HG03060 (cell line): ENCODE data around the gene LRRC4.

ENCODE experiments used
- ATAC-seq: cut with Tn5 transposase; IDR thresholded peaks from one replicate; pipeline ENCODE4 v1.9.1; 2021; ENCODE audit warnings: low read depth, moderate number of reproducible peaks; ENCODE audit not compliant: unreplicated experiment

Gene LRRC4

GRCh38 chr7:127981965-127982364 lies 49.3 kb downstream of the LRRC4 start:
- ATAC-seq: no peak

GRCh38 chr7:127980901-127981300 lies 50.3 kb downstream of the LRRC4 start:
- no peak for ATAC-seq

GRCh38 chr7:127979728-127980126 lies 51.5 kb downstream of the LRRC4 start:
- ATAC-seq: no peak

GRCh38 chr7:127979113-127979727 lies 52.0 kb downstream of the LRRC4 start:
- no peak for ATAC-seq

- ATAC-seq: no peak
Observed at GRCh38 chr7:127978421-127978820, 52.8 kb downstream of the LRRC4 start.
